Panc1 (cell line): ENCODE measurements around the gene SH3BP4. TPM values are rescaled to one million over a fixed set of nuclear protein-coding genes. Genes with fewer than 3 reads are reported as not detected.

Experiments
- ATAC-seq: fragments of 200-7000 bp; cut with Tn5 transposase; 2 replicates; pipeline ENCODE4 v1.9.1; 2020; ENCODE audit warnings: mild to moderate bottlenecking, moderate library complexity
- BruUV-seq: library from RNA; stranded (reverse); fragments of 400-500 nt; replicated peaks from 2 replicates; lab custom pipeline; 2021; lab: Mats Ljungman, UMichigan
- CTCF ChIA-PET: fragments of 300-600 bp; sonication (Branson Sonifier 250); formaldehyde crosslinking; loops from one replicate; lab custom pipeline; 2022; ENCODE audit warnings: antibody characterized with exemption; lab: Charles Lee
- POLR2A ChIA-PET: fragments of 300-600 bp; sonication (Branson Sonifier 250); formaldehyde crosslinking; loops from one replicate; lab custom pipeline; 2022; ENCODE audit warnings: antibody characterized with exemption; lab: Charles Lee
- DNase-seq: peaks from one replicate; pipeline ENCODE4 v3.0.0-alpha.2; 2010; ENCODE audit warnings: low read depth, low spot score
- H3K27ac ChIP-seq: 2 replicates; pipeline ENCODE4 v1.5.1; 2011; ENCODE audit warnings: mild to moderate bottlenecking, low read length, inconsistent platforms
- H3K27me3 ChIP-seq: fragments of 200-500 bp; sonication (Bioruptor generic); 2 replicates; pipeline ENCODE4 v1.6.0; 2014; ENCODE audit warnings: low read length, inconsistent platforms; ENCODE audit not compliant: control insufficient read depth, insufficient read depth
- H3K36me3 ChIP-seq: fragments of 200-500 bp; sonication (Bioruptor generic); 2 replicates; pipeline ENCODE4 v1.5.1; 2014; ENCODE audit warnings: inconsistent platforms, mild to moderate bottlenecking, low read length, moderate library complexity; ENCODE audit not compliant: control insufficient read depth, insufficient read depth
- H3K4me1 ChIP-seq: 2 replicates; pipeline ENCODE4 v1.5.1; 2011; ENCODE audit warnings: inconsistent platforms, mild to moderate bottlenecking, low read length, moderate library complexity; ENCODE audit not compliant: control insufficient read depth, insufficient read depth
- H3K4me3 ChIP-seq, 2 experiments: 2 replicates each; pipeline ENCODE4 v1.5.1; 2011 to 2012; ENCODE audit warnings: low read depth in 2 of 2, low read length in 2 of 2, mild to moderate bottlenecking in 2 of 2, inconsistent platforms in 1 of 2, moderate library complexity in 1 of 2
- H3K9me3 ChIP-seq: fragments of 200-500 bp; sonication (Bioruptor generic); 2 replicates; pipeline ENCODE4 v1.5.1; 2014; ENCODE audit warnings: low read depth, mild to moderate bottlenecking, inconsistent platforms, low read length, moderate library complexity; ENCODE audit not compliant: control insufficient read depth, insufficient read depth
- CTCF ChIP-seq: fragments of 450-650 bp; IDR thresholded peaks from 2 replicates; pipeline ENCODE4 v1.5.1; 2017; ENCODE audit warnings: mild to moderate bottlenecking
- POLR2AphosphoS5 ChIP-seq: IDR thresholded peaks from 2 replicates; pipeline ENCODE4 v1.6.1; 2012; ENCODE audit warnings: mild to moderate bottlenecking, low read depth, low read length, moderate library complexity
- SIN3A ChIP-seq: IDR thresholded peaks from 2 replicates; pipeline ENCODE4 v1.6.1; 2012; ENCODE audit warnings: low read depth, mild to moderate bottlenecking, low read length, moderate library complexity, borderline replicate concordance; ENCODE audit not compliant: insufficient read depth
- TCF7L2 ChIP-seq: IDR thresholded peaks from 2 replicates; pipeline ENCODE4 v1.6.1; 2011; ENCODE audit warnings: mild to moderate bottlenecking, low read depth, low read length, inconsistent platforms
- in situ Hi-C: cut with HindIII; loops from 2 replicates; pipeline ENCODE4 v1.10.0; 2016; ENCODE audit warnings: low sequenced_read_pairs, low pct_unique_long_range_greater_than_20kb
- intact Hi-C: fragments of 100-400 bp; cut with micrococcal nuclease; formaldehyde crosslinking; loops from one replicate; pipeline ENCODE4 v1.10.0; 2022; ENCODE audit not compliant: unreplicated experiment
- total RNA-seq: library from RNA; stranded (reverse); gene quantifications from one replicate; pipeline ENCODE4 v1.2.1, GENCODE V29; 2021; ENCODE audit not compliant: unreplicated experiment
- TF ChIP-seq, protein P1 (sequence below), 2 experiments: IDR thresholded peaks; 2 replicates each; pipeline ENCODE4 v1.6.1; 2011 to 2012; ENCODE audit warnings: low read depth in 2 of 2, control low read depth in 1 of 2, low read length in 1 of 2, mild to moderate bottlenecking in 1 of 2, moderate library complexity in 1 of 2; ENCODE audit not compliant: insufficient read depth in 1 of 2

The SH3BP4 gene
- total RNA-seq, 1 experiment from 2014 or later: 133 TPM

GRCh38 chr2:234996941-234997270, 45.1 kb downstream of the SH3BP4 start:
- ChIA-PET POLR2A (no interaction called here), CTCF (no interaction called here)
- peaks cover 2% of the 10 kb centered on the region for H3K36me3 ChIP-seq
- no peaks in the 10 kb centered on the region for H3K9me3 ChIP-seq
- peaks cover 84% of the 10 kb centered on the region for H3K4me1 ChIP-seq
- TF ChIP-seq CTCF (no peak), SIN3A (no peak), TCF7L2 (no peak), POLR2AphosphoS5 (no peak)
- TF ChIP-seq, protein P1, sequence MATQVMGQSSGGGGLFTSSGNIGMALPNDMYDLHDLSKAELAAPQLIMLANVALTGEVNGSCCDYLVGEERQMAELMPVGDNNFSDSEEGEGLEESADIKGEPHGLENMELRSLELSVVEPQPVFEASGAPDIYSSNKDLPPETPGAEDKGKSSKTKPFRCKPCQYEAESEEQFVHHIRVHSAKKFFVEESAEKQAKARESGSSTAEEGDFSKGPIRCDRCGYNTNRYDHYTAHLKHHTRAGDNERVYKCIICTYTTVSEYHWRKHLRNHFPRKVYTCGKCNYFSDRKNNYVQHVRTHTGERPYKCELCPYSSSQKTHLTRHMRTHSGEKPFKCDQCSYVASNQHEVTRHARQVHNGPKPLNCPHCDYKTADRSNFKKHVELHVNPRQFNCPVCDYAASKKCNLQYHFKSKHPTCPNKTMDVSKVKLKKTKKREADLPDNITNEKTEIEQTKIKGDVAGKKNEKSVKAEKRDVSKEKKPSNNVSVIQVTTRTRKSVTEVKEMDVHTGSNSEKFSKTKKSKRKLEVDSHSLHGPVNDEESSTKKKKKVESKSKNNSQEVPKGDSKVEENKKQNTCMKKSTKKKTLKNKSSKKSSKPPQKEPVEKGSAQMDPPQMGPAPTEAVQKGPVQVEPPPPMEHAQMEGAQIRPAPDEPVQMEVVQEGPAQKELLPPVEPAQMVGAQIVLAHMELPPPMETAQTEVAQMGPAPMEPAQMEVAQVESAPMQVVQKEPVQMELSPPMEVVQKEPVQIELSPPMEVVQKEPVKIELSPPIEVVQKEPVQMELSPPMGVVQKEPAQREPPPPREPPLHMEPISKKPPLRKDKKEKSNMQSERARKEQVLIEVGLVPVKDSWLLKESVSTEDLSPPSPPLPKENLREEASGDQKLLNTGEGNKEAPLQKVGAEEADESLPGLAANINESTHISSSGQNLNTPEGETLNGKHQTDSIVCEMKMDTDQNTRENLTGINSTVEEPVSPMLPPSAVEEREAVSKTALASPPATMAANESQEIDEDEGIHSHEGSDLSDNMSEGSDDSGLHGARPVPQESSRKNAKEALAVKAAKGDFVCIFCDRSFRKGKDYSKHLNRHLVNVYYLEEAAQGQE (IDR thresholded peaks at IDR 0.05; ENCODE audit: insufficient read depth in 1 of 2, low read depth in 2 of 2, low read length in 1 of 2): no peak
- no peak for DNase-seq
- ATAC-seq: no peak
- H3K27me3 ChIP-seq: no peaks in the 10 kb centered on the region
- BruUV-seq: no TSS peak
- intact Hi-C loops: no loop called here
- no peak overlapping the region for H3K4me3 ChIP-seq
- in situ Hi-C loops: no loop called here
- peak overlapping the region; percentile 72 for H3K27ac ChIP-seq

DNA sequence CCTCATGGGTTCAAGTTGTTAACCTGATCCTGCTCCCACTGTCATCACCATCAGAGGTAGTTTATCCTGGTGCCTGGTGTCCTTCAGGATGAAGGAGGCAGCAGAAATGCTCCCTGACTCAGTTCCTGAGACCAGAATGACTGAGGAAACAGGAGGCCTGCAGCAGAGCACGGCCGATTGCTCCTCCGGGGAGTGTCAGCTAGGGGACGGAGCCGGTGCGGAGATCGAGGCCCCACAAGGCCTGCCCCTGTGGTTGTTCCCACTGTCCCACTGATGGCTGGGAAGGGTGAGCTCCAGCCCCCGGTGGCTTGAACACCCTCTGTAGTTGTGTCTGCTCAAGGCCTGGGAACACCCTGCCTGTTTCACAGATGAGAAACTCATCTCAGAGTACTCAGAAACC, 45.6 kb downstream of the SH3BP4 start:
- CTCF ChIA-PET: no interaction called here
- Histone ChIP-seq H3K27me3 (no peaks in the 10 kb centered on the region), H3K27ac (peak overlapping the region; percentile 72), H3K4me1 (peaks cover 83% of the 10 kb centered on the region), H3K4me3 (no peak overlapping the region), H3K9me3 (no peaks in the 10 kb centered on the region), H3K36me3 (peaks cover 2% of the 10 kb centered on the region)
- DNase-seq: no peak
- BruUV-seq: no TSS peak
- no peak for ATAC-seq
- intact Hi-C loops (no loop called here), in situ Hi-C loops (no loop called here)
- POLR2A ChIA-PET: no interaction called here
- TF ChIP-seq, protein P1 (IDR thresholded peaks at IDR 0.05; ENCODE audit: insufficient read depth in 1 of 2, low read depth in 2 of 2, low read length in 1 of 2): no peak
- TF ChIP-seq SIN3A (no peak), POLR2AphosphoS5 (no peak), CTCF (no peak), TCF7L2 (no peak)
